Activated CD8-positive, alpha-beta memory T cell treated with anti-CD3 and anti-CD28 coated beads, Interleukin-2, amount 50 U/mL, for 1 hour (primary cell): ENCODE results near the gene ANO9.

ENCODE experiments used
- DNase-seq: peaks from one replicate; pipeline ENCODE4 v3.0.0-alpha.2; 2020; ENCODE audit errors: extremely low read depth

ANO9 gene

GRCh38 chr11:384511-384910 lies 57.3 kb downstream of the ANO9 start:
- DNase-seq: no peak

DNA sequence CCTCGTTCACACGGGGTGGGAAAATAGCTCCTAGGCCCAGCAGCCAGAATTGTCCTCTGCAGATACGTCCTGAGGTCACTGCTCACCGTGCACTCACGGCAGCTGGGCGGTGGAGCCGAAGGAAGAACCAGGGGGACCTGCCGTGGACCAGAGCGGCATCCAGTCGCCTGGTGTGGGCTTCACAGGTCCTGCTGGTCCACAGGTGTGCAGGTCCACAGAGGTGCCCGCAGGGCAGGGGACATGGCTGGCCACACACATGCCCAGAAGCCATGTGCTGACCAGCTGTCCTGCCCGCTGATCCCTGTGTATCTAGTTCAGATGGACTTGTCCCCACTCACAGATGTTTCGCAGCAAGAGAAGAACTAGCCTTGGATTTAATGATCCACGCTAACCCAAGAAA lies 58.4 kb downstream of the ANO9 start:
- no peak for DNase-seq

- DNase-seq: no peak
Observed at GRCh38 chr11:382081-382629, 59.7 kb downstream of the ANO9 start.

DNA sequence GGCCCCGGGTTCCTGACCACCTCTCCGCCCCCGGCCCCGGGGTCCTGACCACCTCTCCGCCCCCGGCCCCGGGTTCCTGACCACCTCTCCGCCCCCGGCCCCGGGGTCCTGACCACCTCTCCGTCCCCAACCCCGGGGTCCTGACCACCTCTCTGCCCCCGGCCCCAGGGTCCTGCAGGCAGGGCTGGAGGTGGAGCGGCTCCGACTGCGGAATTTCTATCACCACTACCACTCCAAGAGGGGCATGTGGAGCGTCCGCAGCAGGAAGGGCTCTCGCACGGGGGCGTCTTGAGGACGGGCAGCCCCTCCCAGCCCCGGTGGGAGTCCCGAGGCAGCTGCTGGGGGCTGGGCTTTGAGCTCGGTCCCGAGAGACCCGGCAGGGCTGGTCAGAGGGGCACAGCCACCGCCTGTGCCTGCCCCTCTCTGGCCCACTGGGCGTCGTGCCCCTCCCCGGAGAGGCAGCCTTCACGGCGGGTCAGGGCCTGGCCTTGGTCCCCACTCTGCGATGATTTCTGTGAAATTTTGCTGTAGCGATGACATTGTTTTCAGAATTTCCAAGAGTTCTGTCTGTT lies 60.2 kb downstream of the ANO9 start:
- no peak for DNase-seq

DNA sequence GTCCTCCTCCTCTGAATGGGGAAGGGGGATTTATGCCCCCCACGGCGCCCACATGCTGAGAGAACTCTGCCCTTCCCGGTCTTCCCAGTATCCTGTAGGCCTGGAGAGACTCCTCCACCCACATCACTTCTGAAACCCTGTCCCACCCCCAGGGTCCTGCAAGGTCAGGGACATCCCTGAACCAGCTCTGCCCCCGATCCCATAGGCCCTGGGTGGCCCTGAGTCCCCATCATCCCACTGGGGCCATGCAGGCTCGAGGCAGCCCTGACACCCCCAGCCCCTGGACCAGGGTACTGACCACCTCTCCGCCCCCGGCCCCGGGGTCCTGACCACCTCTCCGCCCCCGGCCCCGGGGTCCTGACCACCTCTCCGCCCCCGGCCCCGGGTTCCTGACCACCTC lies 60.8 kb downstream of the ANO9 start:
- no peak for DNase-seq

DNA sequence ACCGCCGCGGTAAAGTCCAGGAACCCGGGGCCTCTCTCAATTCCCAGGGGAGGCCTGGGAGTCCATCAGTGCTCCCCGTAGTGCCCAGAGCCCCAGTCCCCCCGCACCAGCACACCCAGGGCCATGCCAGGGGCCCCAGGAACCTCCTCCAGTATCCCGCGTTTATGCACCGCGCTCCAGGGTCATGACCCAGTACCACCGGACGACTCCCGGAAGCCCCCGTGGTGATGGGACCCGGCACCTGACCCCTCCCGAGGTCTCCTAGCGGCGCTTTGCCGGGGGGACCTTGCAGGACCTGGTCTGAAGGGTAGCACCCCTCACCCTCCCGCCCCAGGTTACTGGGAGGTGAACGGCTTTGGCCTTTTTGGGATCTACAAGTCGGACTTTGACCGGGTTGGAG lies 61.3 kb downstream of the ANO9 start:
- no peak for DNase-seq

GRCh38 chr11:380095-380480 lies 61.7 kb downstream of the ANO9 start:
- DNase-seq: no peak

GRCh38 chr11:379205-380094 lies 62.4 kb downstream of the ANO9 start:
- no peak for DNase-seq

GRCh38 chr11:377883-378500 lies 63.8 kb downstream of the ANO9 start:
- no peak for DNase-seq

DNA sequence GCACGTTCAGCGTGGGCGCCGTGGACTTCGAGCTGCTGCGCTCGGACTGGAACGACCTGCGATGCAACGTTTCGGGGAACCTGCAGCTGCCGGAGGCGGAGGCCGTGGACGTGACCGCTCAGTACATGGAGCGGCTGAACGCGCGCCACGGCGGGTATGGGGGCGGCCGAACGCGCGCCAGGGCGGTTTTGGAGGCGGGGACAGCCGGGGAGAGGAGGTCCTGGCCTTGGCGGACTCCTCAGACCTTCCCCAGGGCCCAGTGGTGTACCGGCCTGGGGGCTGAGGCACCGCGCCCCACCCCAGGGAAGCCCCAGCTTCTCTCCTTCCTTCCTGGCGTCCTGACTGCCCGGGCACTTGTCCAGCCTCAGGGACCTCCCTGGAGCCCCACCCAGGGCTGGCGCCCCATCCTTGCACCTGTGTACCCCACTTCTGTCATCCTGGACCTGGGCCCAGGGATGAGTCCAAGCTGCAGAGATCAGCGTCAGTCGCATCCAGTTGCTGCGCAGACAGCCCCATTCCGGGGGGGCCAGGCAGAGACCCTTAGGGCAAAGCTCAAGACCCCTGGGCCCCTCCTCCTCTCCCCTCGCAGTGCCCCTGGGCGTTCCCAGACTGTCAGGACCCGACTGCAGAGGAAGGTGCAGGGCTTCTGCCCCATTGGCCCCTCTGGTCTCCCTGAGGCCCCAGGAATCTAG lies 64.5 kb downstream of the ANO9 start:
- no peak for DNase-seq

DNA sequence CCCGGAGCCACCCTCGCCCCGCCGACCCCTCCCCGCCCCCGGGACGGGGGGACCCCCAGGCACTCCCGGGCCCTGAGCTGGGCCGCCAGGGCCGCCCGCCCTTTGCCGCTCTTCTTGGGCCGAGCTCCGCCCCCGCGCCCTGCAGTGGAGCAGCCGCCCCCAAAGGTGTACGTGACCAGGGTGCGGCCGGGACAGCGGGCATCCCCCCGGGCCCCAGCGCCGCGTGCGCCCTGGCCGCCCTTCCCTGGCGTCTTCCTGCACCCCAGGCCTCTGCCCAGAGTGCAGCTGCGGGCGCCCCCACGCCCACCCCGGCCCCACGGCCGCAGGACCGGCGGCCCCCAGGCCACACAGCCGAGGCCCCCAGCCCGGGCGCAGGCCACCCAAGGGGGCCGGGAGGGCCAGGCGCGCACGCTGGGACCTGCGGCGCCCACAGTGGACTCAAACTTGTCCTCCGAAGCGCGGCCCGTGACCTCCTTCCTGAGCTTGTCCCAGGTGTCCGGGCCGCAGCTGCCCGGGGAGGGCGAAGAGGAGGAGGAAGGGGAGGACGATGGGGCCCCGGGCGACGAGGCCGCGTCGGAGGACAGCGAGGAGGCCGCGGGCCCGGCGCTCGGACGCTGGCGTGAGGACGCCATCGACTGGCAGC lies 65.2 kb downstream of the ANO9 start:
- no peak for DNase-seq

DNA sequence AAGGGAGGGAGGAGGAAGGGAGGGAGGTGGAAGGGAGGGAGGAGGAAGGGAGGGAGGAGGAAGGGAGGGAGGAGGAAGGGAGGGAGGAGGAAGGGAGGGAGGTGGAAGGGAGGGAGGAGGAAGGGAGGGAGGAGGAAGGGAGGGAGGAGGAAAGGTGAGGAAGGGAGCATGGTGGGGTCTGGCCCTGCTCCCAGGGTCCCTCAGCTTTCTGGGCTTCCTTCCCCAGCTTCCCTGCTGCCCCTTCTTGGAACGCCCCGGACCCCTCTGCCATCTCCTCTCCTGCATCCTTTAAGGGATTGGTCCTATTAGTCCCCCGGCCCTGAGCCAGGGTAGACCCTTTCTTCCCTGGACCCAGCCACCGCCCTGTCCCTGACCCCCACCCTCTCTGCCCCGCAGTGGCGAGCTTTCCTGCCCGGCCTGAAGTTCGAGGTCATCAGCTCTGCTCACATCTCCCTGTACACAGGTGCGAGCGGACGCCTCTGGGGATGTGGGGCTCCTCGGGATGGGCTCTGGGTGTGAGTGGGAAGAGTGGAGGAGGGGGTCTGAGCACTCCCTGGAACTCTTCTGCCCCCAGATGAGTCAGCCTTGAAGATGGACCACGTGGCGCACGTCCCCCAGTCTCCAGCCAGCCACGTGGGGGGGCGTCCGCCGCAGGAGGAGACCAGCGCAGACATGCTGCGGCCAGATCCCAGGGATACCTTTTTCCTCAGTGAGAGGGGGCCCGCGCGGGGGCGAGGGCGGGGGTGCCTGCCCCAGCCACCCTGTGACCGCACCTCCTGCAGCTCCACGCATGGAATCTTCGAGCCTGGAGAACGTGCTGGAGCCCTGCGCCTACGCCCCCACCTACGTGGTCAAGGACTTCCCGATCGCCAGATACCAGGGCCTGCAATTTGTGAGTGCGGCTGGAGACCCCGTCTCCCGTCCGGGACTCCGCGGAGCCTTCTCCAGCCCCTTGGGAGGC lies 66.5 kb downstream of the ANO9 start:
- DNase-seq: no peak

DNA sequence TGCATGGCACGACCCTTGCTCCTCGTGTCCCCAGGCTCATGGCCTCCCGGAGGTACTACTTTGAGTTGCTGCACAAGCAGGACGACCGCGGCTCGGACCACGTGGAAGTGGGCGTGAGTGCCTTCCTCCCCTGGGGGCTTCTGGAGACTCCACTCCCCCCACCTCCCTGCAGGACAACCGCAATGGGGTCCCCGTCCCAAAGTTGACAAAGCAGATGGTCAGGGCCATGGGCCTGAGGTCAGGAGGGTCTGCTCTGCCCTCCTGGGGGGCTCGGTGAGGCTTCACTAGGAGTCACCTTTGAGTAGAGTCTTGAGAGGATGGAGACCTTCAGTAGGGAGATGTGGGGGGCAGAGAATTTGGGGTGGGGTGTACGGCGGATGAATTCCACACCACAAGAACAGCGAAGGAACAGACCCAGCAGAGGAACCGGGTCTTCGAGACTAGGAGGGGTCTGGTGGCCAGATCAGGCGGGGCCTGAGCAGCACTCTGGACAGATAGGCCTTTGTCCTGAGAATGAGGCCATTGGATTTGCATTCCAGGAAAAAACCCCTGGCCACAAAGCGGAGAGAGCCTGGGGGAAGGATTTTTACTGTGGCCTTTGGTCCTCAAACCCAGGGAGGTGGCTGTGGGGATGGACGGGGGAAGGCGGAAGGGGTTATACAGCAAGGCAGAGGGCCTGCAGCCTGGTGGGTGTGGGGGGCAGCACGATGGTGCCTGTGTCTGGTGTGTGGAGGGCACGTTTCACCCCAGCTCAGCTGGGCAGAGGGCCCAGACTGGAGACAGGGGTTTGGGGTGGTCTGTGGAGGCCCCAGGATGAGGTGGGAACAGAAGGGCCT lies 67.9 kb downstream of the ANO9 start:
- DNase-seq: no peak

- DNase-seq: no peak
Observed at GRCh38 chr11:372809-373715, 68.7 kb downstream of the ANO9 start.

DNA sequence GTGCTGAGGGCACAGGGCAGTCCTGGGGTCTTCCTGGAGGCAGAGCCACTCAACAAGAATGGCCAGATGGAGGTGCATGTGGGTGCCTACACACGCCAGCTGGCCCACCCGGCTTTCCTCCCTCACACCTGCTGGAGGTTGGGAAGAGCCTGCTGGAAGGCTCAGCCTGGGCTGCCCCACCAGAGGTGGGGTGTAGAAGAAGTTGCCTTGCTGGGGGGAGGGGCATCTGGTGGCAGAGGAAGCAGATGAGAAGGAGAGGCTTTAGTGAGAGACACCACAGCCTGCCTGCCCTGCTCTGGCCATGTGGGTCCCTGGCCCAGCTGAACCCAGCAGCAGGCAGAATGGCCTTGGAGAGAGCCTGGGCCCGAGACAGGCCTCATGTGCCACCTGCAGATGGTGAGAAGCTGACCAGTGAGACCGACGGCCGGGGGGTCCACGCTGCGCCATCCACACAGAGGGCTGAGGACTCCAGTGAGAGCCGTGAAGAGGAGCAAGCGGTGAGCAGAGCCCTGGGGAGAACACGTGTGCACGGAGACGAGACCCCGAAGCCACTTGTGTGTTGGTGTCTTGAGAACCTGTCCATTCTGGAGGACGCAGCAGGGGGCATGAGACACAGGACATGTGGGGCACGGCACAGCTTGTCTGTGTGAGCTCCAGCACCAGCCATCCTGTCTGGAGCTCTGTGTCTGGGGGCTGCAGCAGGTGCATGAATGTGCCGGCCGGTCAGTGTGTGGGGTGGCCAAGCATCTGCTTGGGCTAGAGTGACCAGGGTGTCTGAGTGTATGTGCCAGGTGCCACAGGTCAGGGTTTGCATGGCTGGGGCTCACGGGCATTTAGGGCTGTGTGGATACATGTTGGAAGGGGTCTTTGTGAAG lies 69.9 kb downstream of the ANO9 start:
- no peak for DNase-seq

DNA sequence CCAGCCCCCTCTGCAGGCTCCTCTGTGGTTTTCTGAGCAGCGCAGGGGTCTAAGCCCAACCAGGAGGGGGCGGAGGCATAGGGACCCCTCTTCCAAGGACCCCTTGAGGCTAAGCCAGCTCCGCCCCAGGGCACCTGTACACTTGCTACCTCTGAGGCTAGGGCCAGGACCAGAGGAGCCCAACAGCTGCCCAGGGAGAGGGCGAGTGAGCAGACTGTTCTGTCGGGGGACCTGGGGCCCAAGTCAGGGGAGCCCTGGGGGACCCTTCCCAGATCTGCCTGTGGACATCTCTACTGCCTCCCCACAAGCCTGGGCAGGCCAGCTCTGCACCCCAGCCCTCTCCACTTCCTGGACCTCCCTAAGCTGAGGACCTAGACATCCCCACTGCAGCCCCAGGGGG lies 70.8 kb downstream of the ANO9 start:
- no peak for DNase-seq

- DNase-seq: no peak
Observed at GRCh38 chr11:370070-370941, 71.5 kb downstream of the ANO9 start.
